Measurements from ENCODE around the gene PRPF8. TPM values are rescaled to one million over a fixed set of nuclear protein-coding genes. Genes with fewer than 3 reads are reported as not detected.

PRPF8 gene
- total and polyA plus RNA-seq, 2 experiments from 2014 or later: 178 to 246 TPM

- TF ChIP-seq ETS1 (IDR thresholded peaks at IDR 0.05): no peak
- no peak for TF ChIP-seq NANOG (IDR thresholded peaks at IDR 0.05; ENCODE audit: borderline replicate concordance)
- no peak for TF ChIP-seq ZNF462 (CRISPR knock-in tag; IDR thresholded peaks at IDR 0.05)
- no peak for TF ChIP-seq CREB1 (CRISPR knock-in tag; IDR thresholded peaks at IDR 0.05; ENCODE audit: low read depth)
Observed at GRCh38 chr17:1661045-1661444, 23.6 kb downstream of the PRPF8 start (continued).

GRCh38 chr17:1658100-1658499 is 26.6 kb downstream of the PRPF8 start:
- ATAC-seq: no peak
- no peak overlapping the region for H3K27ac ChIP-seq (ENCODE audit: low read depth)
- H3K9me2 ChIP-seq (ENCODE audit: insufficient read depth): no peaks in the 10 kb centered on the region
- Mint-ChIP-seq H3K4me1 (no peaks in the 10 kb centered on the region), H3K9me3 (no peaks in the 10 kb centered on the region), H3K27me3 (ENCODE audit: insufficient read depth, low read depth, poor library complexity) (peaks cover 7% of the 10 kb centered on the region), H3K27ac (no peak overlapping the region), H3K36me3 (ENCODE audit: low read depth) (peaks cover 98% of the 10 kb centered on the region), H3K4me3 (no peak overlapping the region)
- peaks cover 19% of the 10 kb centered on the region for H3F3A ChIP-seq (replicated peaks; ENCODE audit: low read depth)
- peaks cover 10% of the 10 kb centered on the region; the same call in 1 of the 2 replicates for H4K20me1 ChIP-seq (replicated peaks; ENCODE audit: insufficient read depth)
- no peaks in the 10 kb centered on the region; the same call in 1 of the 2 replicates for H3K79me2 ChIP-seq (replicated peaks; ENCODE audit: insufficient read depth)
- H3K27me3 ChIP-seq (ENCODE audit: insufficient read depth): no peaks in the 10 kb centered on the region
- H3K4me1 ChIP-seq (ENCODE audit: insufficient read depth): no peaks in the 10 kb centered on the region
- peaks cover 91% of the 10 kb centered on the region for H3K36me3 ChIP-seq (ENCODE audit: insufficient read depth)
- no peak for DNase-seq (ENCODE audit: low spot score)
- no peak overlapping the region for H3K4me2 ChIP-seq
- no peak overlapping the region for H3K4me3 ChIP-seq
- no peak overlapping the region for H2AFZ ChIP-seq
- TF ChIP-seq CREB1 (CRISPR knock-in tag; IDR thresholded peaks at IDR 0.05; ENCODE audit: low read depth) (no peak), CTCF (conservative IDR thresholded peaks at IDR 0.05; ENCODE audit: low read depth in 2 of 2) (no peak), STAT1 (IDR thresholded peaks at IDR 0.05; ENCODE audit: unreplicated experiment) (no peak), ZNF462 (CRISPR knock-in tag; IDR thresholded peaks at IDR 0.05) (no peak), NANOG (IDR thresholded peaks at IDR 0.05; ENCODE audit: borderline replicate concordance) (no peak)
